ENCODE measurements around the gene CCDC78. TPM values are rescaled to one million over a fixed set of nuclear protein-coding genes. Genes with fewer than 3 reads are reported as not detected.

Gene CCDC78
- total and polyA plus RNA-seq, 2 of the 13 experiments (the other 11 are each of a cell fraction or from before 2014, with no cell fraction given) = 0.53 to 1.5 TPM

GRCh38 chr16:720990-721764 lies 5.1 kb downstream of the CCDC78 start, which contains the start of gene ANTKMT (continued):
- TF ChIP-seq, protein P1, sequence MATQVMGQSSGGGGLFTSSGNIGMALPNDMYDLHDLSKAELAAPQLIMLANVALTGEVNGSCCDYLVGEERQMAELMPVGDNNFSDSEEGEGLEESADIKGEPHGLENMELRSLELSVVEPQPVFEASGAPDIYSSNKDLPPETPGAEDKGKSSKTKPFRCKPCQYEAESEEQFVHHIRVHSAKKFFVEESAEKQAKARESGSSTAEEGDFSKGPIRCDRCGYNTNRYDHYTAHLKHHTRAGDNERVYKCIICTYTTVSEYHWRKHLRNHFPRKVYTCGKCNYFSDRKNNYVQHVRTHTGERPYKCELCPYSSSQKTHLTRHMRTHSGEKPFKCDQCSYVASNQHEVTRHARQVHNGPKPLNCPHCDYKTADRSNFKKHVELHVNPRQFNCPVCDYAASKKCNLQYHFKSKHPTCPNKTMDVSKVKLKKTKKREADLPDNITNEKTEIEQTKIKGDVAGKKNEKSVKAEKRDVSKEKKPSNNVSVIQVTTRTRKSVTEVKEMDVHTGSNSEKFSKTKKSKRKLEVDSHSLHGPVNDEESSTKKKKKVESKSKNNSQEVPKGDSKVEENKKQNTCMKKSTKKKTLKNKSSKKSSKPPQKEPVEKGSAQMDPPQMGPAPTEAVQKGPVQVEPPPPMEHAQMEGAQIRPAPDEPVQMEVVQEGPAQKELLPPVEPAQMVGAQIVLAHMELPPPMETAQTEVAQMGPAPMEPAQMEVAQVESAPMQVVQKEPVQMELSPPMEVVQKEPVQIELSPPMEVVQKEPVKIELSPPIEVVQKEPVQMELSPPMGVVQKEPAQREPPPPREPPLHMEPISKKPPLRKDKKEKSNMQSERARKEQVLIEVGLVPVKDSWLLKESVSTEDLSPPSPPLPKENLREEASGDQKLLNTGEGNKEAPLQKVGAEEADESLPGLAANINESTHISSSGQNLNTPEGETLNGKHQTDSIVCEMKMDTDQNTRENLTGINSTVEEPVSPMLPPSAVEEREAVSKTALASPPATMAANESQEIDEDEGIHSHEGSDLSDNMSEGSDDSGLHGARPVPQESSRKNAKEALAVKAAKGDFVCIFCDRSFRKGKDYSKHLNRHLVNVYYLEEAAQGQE (IDR thresholded peaks at IDR 0.05; ENCODE audit: borderline replicate concordance in 1 of 2, low read depth in 1 of 2, low read length in 2 of 2) = peak in 1 of 2 experiments; percentile 22; a peak in 1 of 4 replicates
- TF ChIP-seq MNT (IDR thresholded peaks at IDR 0.05) = no peak
- TF ChIP-seq ZSCAN29 (CRISPR knock-in tag; conservative IDR thresholded peaks at IDR 0.05) = 0 out of 2 replicates have a peak, but pooled peaks have one; percentile 20
- TF ChIP-seq, protein P2, sequence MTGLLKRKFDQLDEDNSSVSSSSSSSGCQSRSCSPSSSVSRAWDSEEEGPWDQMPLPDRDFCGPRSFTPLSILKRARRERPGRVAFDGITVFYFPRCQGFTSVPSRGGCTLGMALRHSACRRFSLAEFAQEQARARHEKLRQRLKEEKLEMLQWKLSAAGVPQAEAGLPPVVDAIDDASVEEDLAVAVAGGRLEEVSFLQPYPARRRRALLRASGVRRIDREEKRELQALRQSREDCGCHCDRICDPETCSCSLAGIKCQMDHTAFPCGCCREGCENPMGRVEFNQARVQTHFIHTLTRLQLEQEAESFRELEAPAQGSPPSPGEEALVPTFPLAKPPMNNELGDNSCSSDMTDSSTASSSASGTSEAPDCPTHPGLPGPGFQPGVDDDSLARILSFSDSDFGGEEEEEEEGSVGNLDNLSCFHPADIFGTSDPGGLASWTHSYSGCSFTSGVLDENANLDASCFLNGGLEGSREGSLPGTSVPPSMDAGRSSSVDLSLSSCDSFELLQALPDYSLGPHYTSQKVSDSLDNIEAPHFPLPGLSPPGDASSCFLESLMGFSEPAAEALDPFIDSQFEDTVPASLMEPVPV (CRISPR knock-in tag; IDR thresholded peaks at IDR 0.05) = peak; percentile 83
- 0 out of 2 replicates have a peak, but pooled peaks have one; percentile 85 for TF ChIP-seq FLYWCH1 (CRISPR knock-in tag; IDR thresholded peaks at IDR 0.05)
- TF ChIP-seq HDAC1 (CRISPR knock-in tag; IDR thresholded peaks at IDR 0.05) = peak; percentile 70
- peak; percentile 74 for TF ChIP-seq KAT8 (CRISPR knock-in tag; IDR thresholded peaks at IDR 0.05)
- peak; percentile 96 for TF ChIP-seq RBFOX2 (IDR thresholded peaks at IDR 0.05; ENCODE audit: low read depth, low read length)
- no peak for TF ChIP-seq MZF1 (CRISPR knock-in tag; IDR thresholded peaks at IDR 0.05; ENCODE audit: borderline replicate concordance)
- TF ChIP-seq LRRFIP1 (CRISPR knock-in tag; conservative IDR thresholded peaks at IDR 0.05) = no peak
- peak; percentile 68; the same call in 1 of the 2 replicates for TF ChIP-seq ZNF451 (CRISPR knock-in tag; IDR thresholded peaks at IDR 0.05)
- no peak for TF ChIP-seq NR1H2 (CRISPR knock-in tag; IDR thresholded peaks at IDR 0.05; ENCODE audit: borderline replicate concordance, low read depth)
- TF ChIP-seq, protein P3, sequence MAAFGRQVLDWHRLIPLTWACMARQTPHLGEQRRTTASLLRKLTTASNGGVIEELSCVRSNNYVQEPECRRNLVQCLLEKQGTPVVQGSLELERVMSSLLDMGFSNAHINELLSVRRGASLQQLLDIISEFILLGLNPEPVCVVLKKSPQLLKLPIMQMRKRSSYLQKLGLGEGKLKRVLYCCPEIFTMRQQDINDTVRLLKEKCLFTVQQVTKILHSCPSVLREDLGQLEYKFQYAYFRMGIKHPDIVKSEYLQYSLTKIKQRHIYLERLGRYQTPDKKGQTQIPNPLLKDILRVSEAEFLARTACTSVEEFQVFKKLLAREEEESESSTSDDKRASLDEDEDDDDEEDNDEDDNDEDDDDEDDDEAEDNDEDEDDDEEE (CRISPR knock-in tag; IDR thresholded peaks at IDR 0.05) = peak; percentile 96
- TF ChIP-seq HOXA9 (CRISPR knock-in tag; IDR thresholded peaks at IDR 0.05; ENCODE audit: borderline replicate concordance) = peak; percentile 78
- TF ChIP-seq ZNF598 (CRISPR knock-in tag; IDR thresholded peaks at IDR 0.05; ENCODE audit: borderline replicate concordance) = peak; percentile 54; the same call in 1 of the 2 replicates
- 0 out of 2 replicates have a peak, but pooled peaks have one; percentile 67 for TF ChIP-seq ZFP90 (CRISPR knock-in tag; IDR thresholded peaks at IDR 0.05; ENCODE audit: borderline replicate concordance)
- TF ChIP-seq, protein P4, sequence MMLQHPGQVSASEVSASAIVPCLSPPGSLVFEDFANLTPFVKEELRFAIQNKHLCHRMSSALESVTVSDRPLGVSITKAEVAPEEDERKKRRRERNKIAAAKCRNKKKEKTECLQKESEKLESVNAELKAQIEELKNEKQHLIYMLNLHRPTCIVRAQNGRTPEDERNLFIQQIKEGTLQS (CRISPR knock-in tag; IDR thresholded peaks at IDR 0.05) = peak; percentile 58; the same call in 1 of the 2 replicates
